H1 (cell line): ENCODE measurements around the gene KCNH8. TPM values are rescaled to one million over a fixed set of nuclear protein-coding genes. Genes with fewer than 3 reads are reported as not detected.

Source experiments
- JUN ChIP-seq: IDR thresholded peaks from 2 replicates; pipeline ENCODE4 v1.6.1; 2011; ENCODE audit warnings: low read depth, mild to moderate bottlenecking, improper control_type of control experiment, low read length
- polyA plus RNA-seq, 7 experiments: library from polyadenylated mRNA; depleted of rRNA in 3 of 7; stranded (reverse) in 5 of 7; unstranded in 2 of 7; fragments of >200 nt in 5 of 7; fragments of 200-250 nt in 2 of 7; gene quantifications; 1 replicate in 5 of 7; 2 replicates in 1 of 7; 4 replicates in 1 of 7; pipeline versions ENCODE4 v1.2.1 to v1.2.3, GENCODE V29; 2011 to 2013; ENCODE audit warnings: missing spikeins in 2 of 7, mixed read lengths in 2 of 7
- total RNA-seq: library from RNA; stranded (reverse); fragmentation: NEBNext Ultra II Directional; extraction: Animal tissue kit (Norgen Biotek cat#: 25700); gene quantifications from 2 replicates; pipeline ENCODE4 v1.2.1, GENCODE V29; 2021

KCNH8 gene
- total and polyA plus RNA-seq, 2 of the 8 experiments (the other 6 are each of a cell fraction or from before 2014, with no cell fraction given) = 2.2 to 2.4 TPM

DNA sequence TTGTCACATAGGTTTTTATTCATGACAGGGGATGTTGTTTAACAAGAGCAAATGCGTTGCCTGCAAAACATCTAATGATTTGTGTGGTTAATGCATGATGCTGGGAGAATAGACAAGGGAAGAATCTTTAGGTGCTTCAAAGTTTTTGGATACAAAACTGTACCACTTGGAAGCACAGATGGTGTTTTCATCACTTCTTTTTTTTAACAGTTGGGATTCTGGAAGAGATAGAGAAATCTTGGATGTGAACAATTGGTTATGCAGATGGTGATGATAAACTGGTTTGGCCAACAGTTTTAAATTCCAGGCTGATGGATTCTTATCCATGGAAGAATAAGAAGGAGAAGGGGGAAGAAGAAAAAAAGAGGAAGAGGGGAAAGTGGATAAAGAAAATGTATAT is 379.4 kb downstream of the KCNH8 start (continued):
- TF ChIP-seq JUN = no peak
- TF ChIP-seq, all 59 proteins: peak for 0
